ENCODE results near the gene CREB3L1. TPM values are rescaled to one million over a fixed set of nuclear protein-coding genes. Genes with fewer than 3 reads are reported as not detected.

CREB3L1 gene
- polyA plus RNA-seq, 1 experiment = 24.2 TPM

DNA sequence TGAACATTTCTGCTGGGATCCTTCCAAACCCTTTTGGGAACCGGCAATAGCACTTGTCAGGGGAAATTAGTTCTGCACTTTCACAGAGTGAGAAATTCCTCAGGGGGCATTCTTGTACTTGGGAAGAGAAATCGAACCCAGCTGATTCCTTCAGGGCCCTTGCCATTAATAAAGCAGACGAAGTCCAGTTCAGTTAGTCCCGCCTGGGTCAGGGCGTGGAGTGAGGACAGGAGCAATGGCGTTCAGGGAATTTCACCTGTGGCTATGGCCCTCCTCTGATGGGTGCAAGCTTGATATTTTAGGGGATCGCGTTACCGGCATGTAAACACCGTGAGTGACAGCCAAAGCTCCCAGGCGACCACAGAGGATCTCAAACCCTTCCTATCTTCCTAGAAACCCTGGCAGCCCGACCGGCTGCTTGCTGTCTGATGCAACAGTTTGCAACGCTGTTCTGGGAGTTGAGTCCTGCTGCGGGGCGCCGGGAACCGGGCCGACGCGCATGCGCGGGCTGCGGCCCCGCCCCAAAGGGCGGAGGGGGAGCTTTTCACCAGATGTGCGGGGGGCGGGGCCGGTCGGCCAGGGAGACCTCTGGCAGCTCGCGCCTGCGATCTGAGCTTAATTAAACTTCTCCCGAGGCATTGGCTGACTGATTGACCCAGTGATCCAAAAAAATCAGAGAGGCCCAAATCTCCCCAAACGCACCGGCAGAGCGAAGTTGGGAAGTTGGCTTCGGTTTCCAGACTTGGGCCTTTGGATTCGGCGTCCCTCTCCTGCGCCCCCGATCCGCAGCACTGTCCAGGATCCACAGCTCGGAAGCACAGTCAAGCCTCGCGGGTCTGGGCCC, 34.3 kb upstream of the CREB3L1 start:
- Histone ChIP-seq H3K27me3 (ENCODE audit: control insufficient read depth, insufficient read depth, low read length) (no peaks in the 10 kb centered on the region), H3K9me3 (ENCODE audit: control insufficient read depth, insufficient read depth, low read length) (no peaks in the 10 kb centered on the region; the same call in 1 of the 2 replicates), H3K27ac (ENCODE audit: low read depth, low read length) (peak overlapping the region; percentile 99), H3K4me3 (ENCODE audit: low read depth, low read length) (peak overlapping the region; percentile 61)
- peak; percentile 95 for DNase-seq (ENCODE audit: low read depth, low spot score)
- TF ChIP-seq, protein P1, sequence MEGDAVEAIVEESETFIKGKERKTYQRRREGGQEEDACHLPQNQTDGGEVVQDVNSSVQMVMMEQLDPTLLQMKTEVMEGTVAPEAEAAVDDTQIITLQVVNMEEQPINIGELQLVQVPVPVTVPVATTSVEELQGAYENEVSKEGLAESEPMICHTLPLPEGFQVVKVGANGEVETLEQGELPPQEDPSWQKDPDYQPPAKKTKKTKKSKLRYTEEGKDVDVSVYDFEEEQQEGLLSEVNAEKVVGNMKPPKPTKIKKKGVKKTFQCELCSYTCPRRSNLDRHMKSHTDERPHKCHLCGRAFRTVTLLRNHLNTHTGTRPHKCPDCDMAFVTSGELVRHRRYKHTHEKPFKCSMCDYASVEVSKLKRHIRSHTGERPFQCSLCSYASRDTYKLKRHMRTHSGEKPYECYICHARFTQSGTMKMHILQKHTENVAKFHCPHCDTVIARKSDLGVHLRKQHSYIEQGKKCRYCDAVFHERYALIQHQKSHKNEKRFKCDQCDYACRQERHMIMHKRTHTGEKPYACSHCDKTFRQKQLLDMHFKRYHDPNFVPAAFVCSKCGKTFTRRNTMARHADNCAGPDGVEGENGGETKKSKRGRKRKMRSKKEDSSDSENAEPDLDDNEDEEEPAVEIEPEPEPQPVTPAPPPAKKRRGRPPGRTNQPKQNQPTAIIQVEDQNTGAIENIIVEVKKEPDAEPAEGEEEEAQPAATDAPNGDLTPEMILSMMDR (IDR thresholded peaks at IDR 0.05; ENCODE audit: low read depth, low read length) = 0 out of 2 replicates have a peak, but pooled peaks have one; percentile 3
- ChIA-PET POLR2A (interaction anchor here (0.9 to 2.9 kb wide), 11 partner anchors 30 to 396 kb away, joined by 3 to 35 read pairs (median 4); partner anchors contain the start of genes CREB3L1 and CRY2), CTCF (interaction anchor here (0.6 to 7.8 kb wide), 11 partner anchors 10 to 278 kb away, joined by 3 to 190 read pairs (median 4); partner anchors contain the start of gene CREB3L1)

DNA sequence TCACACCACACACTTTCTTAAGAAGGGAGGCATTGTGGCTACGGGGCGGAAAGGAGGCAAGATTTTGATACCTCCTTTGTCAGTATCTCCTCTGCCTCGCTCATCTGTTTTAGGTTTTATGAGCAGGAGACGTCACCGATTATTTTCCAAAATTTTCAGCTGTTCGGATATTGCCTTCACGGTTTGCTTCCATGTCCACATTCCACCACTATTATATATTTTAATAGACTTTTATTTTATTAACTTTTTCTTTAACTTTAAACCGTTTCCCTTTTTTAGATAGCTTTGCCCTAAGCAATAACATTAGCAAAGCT, 33.7 kb upstream of the CREB3L1 start:
- no peak for DNase-seq (ENCODE audit: low read depth, low spot score)
- Histone ChIP-seq H3K9me3 (ENCODE audit: control insufficient read depth, insufficient read depth, low read length) (no peaks in the 10 kb centered on the region; the same call in 1 of the 2 replicates), H3K27me3 (ENCODE audit: control insufficient read depth, insufficient read depth, low read length) (no peaks in the 10 kb centered on the region), H3K27ac (ENCODE audit: low read depth, low read length) (peak overlapping the region; percentile 99), H3K4me3 (ENCODE audit: low read depth, low read length) (peak overlapping the region; percentile 59)
- TF ChIP-seq, protein P1 (IDR thresholded peaks at IDR 0.05; ENCODE audit: low read depth, low read length) = no peak
- ChIA-PET CTCF (interaction anchor here (1.0 to 7.8 kb wide), 7 partner anchors 35 to 279 kb away, joined by 3 to 190 read pairs (median 4); partner anchors contain the start of gene CREB3L1), POLR2A (interaction anchor here (0.6 to 2.9 kb wide), 10 partner anchors 29 to 78 kb away, joined by 3 to 35 read pairs (median 4); partner anchors contain the start of gene CREB3L1)

DNA sequence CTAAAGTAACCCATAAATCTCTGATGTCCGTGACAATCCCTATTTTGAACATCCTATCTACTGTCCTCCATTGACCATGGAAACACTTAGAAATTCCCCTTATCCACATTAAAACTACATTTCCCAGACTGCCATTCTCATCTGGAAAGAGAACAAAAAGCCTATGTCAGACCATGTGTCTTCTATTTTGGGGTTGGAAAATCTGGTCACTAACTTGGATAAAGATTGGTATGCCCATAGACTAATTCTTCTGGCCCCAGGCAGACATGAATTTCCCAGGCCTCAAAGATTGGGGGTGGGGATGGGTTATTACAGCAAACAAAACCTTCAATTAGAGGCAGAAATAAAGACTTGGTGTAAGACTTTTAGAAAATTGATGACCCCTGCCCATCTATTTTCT, 30.9 kb upstream of the CREB3L1 start:
- Histone ChIP-seq H3K4me3 (ENCODE audit: low read depth, low read length) (no peak overlapping the region), H3K27ac (ENCODE audit: low read depth, low read length) (no peak overlapping the region), H3K27me3 (ENCODE audit: control insufficient read depth, insufficient read depth, low read length) (no peaks in the 10 kb centered on the region), H3K9me3 (ENCODE audit: control insufficient read depth, insufficient read depth, low read length) (no peaks in the 10 kb centered on the region; the same call in 1 of the 2 replicates)
- POLR2A ChIA-PET = no interaction called here
- CTCF ChIA-PET = no interaction called here
- DNase-seq (ENCODE audit: low read depth, low spot score) = no peak
- TF ChIP-seq, protein P1 (IDR thresholded peaks at IDR 0.05; ENCODE audit: low read depth, low read length) = no peak

DNA sequence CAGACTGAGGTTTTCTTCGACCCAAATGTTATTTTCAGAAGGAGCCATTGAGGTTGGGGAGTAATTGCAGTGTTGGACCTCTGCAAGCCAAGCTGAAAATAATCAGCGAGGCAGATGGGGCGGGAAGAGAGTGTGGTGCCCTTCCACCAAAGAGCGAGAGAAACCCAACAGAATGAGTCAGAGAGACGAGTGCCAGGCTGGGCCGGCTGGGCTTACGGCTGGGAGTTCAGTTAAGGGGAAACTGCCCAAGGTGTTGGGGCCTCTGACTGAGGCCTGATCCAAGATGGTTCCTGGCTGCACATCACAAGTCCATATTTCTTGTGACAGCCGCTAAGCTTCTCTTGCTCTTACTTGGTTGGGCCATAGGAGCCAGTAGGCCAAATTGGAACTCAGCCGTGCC, 30.4 kb upstream of the CREB3L1 start:
- Histone ChIP-seq H3K27ac (ENCODE audit: low read depth, low read length) (no peak overlapping the region), H3K9me3 (ENCODE audit: control insufficient read depth, insufficient read depth, low read length) (no peaks in the 10 kb centered on the region; the same call in 1 of the 2 replicates), H3K4me3 (ENCODE audit: low read depth, low read length) (no peak overlapping the region), H3K27me3 (ENCODE audit: control insufficient read depth, insufficient read depth, low read length) (no peaks in the 10 kb centered on the region)
- CTCF ChIA-PET = interaction anchor here (0.6 to 4.8 kb wide), 2 partner anchors 31 to 62 kb away, joined by 4 to 28 read pairs; partner anchors contain the start of gene CREB3L1
- no peak for DNase-seq (ENCODE audit: low read depth, low spot score)
- POLR2A ChIA-PET = no interaction called here
- TF ChIP-seq, protein P1 (IDR thresholded peaks at IDR 0.05; ENCODE audit: low read depth, low read length) = no peak

DNA sequence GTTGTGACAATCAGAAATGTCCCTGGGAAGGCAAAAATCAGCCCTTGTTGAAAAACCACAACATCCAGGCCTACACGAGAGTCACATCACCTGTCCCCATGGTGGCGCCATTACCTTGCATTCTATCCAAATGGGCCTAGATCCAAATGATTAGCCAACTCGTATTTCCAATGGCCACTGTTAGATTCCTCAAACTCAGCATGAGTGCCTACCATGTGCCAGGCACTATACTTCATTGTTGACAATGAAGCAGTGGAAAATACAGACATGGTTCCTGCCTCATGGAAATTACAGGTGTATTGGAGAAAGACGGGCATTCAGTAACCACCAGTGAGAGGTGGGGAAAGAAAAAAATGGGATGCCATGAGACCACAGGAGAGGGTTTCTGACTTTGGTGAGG, 29.8 kb upstream of the CREB3L1 start:
- no peaks in the 10 kb centered on the region; the same call in 1 of the 2 replicates for H3K9me3 ChIP-seq (ENCODE audit: control insufficient read depth, insufficient read depth, low read length)
- DNase-seq (ENCODE audit: low read depth, low spot score) = no peak
- peak overlapping the region; percentile 99 for H3K27ac ChIP-seq (ENCODE audit: low read depth, low read length)
- no peak overlapping the region for H3K4me3 ChIP-seq (ENCODE audit: low read depth, low read length)
- TF ChIP-seq, protein P1 (IDR thresholded peaks at IDR 0.05; ENCODE audit: low read depth, low read length) = peak; percentile 10; the same call in 1 of the 2 replicates
- no peaks in the 10 kb centered on the region for H3K27me3 ChIP-seq (ENCODE audit: control insufficient read depth, insufficient read depth, low read length)
- CTCF ChIA-PET = interaction anchor here (4.8 kb wide), 1 partner anchor 31 kb away, joined by 28 read pairs; the partner anchor contains the start of gene CREB3L1
- POLR2A ChIA-PET = no interaction called here
